Stimulated activated CD8-positive, alpha-beta memory T cell treated with anti-CD3 and anti-CD28 coated beads, Interleukin-2, amount 100 ng/mL, for 1 hour (primary cell): ENCODE results near the gene ZNF595.
"Not testable (repeated sequence)": the region's sequence is repeated elsewhere in the genome, so short reads cannot be mapped to it uniquely, and the experiment has no call there.

Source experiments
- DNase-seq, 2 donors: peaks; one replicate each; pipeline ENCODE4 v3.0.0-alpha.2; 2020; ENCODE audit warnings: low read depth in 2 of 2

Gene ZNF595

DNA sequence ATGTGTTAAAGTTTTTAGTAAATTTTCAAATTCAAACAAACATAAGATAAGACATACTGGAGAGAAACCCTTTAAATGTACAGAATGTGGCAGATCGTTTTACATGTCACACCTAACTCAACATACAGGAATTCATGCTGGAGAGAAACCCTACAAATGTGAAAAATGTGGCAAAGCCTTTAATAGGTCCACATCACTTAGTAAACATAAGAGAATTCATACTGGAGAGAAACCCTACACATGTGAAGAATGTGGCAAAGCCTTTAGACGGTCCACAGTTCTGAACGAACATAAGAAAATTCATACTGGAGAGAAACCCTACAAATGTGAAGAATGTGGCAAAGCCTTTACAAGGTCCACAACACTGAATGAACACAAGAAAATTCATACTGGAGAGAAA, 32.8 kb downstream of the ZNF595 start:
- DNase-seq = no peak

DNA sequence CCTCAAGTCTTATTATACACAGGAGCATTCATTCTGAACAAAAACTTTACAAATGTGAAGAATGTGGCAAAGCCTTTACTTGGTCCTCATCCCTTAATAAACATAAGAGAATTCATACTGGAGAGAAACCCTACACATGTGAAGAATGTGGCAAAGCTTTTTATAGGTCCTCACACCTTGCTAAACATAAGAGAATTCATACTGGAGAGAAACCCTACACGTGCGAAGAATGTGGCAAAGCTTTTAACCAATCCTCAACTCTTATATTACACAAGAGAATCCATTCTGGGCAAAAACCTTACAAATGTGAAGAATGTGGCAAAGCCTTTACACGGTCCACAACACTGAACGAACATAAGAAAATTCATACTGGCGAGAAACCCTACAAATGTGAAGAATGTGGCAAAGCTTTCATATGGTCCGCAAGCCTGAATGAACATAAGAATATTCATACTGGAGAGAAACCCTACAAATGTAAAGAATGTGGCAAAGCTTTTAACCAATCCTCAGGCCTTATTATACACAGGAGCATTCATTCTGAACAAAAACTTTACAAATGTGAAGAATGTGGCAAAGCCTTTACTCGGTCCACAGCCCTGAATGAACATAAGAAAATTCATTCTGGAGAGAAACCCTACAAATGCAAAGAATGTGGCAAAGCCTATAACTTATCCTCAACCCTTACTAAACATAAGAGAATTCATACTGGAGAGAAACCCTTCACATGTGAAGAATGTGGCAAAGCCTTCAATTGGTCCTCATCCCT, 33.6 kb downstream of the ZNF595 start:
- DNase-seq = not testable (repeated sequence)

DNA sequence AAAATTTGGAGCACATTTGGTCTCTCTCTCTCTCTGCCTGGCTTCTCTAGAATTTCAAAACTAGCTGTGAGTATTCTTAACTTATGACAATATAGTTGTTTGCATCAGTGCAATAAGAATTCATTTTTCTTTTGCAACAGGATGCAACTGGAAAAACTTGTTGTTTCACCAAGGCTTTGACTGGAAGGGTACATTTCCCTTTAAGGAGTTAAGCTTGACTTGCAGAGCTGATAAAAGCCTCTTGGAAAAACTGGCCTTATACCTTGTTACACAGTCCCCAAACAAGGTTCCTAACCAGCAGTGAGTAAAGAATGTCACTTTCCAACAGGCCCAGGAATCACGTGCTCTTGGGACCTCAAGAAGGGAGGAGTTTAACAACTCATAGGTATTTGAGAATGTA, 45.3 kb downstream of the ZNF595 start:
- DNase-seq = no peak

DNA sequence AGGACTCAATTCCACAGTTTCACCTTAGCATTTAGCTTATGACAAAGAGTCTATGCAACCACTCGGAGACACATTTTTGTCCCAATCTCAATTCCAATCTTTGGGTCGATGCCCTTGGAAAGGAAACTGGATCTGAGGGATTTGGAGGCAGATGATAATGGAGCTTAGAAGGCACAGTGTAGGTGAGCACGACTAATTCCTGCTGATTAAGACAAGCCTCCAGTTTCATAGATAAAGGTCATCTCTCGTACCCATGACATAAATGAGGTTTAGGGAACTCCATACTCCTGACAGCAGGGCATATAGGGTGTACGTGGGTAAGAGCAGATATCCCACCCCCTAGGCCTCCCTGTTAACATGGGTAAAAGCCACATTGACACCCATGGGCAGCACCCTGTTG, 46.7 kb downstream of the ZNF595 start:
- DNase-seq = no peak

DNA sequence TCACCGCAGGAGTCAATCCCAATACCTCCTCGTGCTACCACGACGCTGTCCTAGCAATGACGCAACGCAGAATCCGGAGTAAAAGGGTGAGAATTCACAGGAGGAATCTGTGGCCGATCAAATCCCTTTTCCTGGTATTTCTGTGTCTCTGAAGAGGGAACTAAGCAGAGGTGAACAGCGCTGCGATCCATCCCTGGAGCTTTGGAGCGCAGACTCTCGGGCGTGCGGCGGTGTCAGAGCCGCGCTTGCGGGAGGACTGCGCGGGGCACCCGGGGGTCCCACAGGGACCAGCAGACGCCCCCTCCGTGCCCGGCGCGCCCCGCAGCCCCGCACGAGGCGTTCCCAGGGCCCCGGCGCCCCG, 53.9 kb downstream of the ZNF595 start:
- DNase-seq = no peak

DNA sequence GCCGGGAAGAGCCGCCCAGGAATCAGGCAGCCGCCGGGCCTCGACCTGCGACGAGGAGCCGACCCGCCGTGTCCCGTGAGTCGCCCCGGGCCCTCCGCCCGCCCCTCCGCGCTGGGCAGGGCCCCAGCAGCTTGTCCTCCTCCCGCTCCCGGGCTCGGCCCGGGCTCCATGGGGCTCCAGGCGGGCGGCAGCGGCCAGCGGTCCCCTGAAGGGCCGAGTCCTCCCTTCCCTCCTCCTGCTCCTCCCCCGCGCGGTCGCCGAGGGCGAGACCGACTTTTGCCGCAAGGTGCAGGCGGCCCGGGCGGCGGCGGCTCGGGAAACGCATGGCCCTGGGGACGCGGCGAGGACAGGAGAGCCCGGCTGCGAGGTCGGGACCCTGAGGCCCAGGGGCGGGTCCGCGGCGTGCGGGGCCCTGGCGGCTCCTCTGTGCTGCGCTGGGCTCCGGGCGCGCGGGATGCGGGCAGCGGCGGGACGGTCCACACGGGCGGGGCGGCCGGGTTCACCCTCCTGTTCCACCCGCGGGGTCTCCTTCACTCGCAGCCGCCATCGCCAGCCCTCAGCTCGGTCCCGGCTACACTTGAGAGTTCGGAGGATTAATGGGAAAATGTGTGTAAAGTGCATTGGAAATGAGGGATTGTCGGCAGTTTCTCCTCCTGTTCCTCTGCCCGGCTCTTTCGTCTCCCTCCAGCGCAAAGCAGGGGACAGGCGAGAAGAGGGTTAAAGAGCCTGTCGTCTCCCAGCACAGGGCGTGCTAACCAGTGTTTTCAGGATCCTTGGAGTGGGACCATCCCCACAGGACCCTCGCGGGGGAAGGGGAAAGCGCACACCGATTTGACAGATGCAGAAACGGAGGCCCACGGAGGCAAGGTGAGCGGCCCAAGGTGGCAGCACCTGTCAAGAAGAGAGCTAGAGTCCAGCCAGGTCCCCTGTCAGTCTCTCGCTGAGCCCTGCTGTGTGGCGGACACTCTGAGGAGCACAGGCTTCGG, 54.6 kb downstream of the ZNF595 start:
- no peak for DNase-seq

DNA sequence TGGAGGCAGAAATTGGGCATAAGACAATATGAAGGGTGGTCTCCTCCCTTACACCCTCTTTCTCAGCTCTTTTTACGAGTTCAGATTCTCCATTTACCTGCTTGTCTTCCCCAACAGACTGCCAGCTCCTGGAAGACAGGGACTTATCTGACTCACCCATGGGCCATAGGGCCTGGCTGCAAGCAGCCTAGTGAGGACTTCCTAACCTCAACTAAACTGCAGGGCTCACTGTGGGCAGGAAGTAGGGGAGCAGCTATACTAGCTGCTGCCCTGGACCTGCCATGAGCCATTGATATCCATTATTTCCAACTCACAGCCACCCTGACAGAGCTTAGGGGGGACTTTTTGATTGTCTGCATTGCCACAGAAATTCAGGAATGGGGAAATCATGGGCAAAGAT, 59.6 kb downstream of the ZNF595 start:
- DNase-seq = no peak

DNA sequence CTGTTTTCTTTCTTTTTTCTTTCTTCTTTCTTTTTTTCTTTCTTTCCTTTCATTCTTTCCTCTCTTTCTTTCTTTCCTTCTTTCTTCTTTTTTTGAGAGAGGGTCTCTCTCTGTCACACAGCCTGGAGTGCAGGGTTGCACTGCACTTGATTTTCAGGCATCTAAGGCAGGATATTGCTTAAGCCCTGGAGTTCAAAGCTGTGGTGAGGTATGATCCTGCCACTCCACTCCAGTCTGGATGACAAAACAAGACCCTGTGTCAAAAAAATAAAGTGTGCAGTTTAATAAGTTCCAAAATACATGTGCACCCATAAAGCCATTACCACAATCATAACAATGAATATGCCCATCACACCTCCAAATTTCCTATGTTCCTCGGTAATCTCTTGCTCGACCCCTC, 60.6 kb downstream of the ZNF595 start:
- DNase-seq = no peak

DNA sequence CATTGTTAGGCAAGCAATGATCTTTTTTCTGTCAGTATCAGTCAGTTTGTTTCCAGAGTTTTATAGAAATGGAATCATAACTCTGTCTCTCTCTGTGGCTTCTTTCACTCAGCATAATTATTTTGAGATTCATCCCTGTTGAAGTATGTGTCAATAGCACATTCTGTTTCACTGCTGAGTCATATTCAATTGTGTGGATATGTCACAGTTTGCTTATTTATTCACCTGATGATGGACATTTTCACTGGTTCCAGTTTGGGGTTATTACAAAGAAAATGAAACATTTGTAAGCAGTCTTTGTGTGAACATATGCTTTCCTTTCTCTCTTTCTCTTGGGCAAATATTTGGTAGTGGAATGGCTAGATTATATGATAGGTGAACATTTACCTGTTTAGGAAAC, 61.0 kb downstream of the ZNF595 start:
- DNase-seq = no peak

DNA sequence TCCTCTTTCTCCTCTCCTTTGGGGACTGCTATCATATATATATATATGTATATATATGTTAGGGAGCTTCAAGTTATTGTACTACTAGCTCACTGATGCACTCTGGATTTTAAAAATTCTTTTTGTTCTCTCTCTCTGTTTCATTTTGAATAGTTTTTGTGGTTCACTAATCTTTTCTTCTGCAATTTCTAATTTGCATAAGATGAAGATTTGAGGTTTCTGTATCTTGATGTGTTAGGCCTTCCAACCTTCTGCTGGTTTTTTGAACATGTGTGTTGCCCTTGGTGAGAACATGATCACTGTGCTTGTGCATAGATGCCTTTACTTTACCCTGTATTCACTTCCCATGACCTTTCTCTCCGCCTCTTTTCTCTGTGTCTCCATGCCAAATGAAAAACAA, 63.4 kb downstream of the ZNF595 start:
- DNase-seq = no peak

DNA sequence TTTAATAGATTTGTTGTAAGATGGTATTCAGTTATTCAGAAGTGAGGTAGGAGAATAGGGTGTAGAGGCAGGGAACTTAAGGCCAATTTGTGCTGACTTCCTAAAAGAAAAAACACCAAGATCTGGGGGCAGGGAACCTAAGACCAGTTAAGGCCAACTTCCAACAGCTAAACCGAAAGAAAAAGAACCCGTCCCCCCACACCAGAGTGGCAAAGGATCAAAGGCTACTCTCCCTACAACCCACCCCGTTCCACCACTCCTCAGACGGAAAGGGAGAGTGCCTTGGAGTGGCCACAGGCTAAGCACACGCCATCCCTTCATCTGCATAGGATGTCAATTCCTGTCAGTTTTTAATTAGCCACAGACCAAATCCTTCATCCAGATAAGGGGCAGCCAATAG, 67.5 kb downstream of the ZNF595 start:
- no peak for DNase-seq

DNA sequence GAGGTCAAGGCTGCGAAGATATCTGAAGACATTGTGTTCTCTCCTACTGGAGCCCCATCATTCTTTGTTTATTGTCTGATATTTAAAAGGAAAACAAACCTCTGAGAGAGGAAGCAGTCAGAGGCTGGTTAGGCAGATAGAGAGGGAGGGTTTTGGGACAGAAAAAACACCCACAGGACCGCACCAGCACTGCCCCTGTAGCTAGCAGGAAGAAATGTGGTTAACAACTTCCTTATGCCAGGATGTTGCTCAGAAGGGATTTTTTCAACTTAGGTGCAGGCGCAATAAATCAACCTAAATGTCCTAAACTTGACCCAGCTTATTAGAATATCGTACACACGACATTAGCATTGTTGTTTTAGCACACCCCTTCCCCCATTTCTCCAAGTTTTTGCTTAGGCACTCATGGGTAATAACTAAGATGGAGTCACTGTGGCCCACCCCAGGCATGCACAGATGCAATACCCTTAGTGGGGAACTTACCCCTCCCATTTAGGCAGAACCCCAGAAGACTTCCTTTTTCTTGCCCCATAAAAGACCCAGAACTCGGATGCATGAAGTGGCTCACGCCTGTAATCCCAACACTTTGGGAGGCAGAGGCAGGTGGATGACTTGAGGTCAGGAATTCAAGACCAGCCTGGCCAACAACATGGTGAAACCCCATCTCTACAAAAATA, 68.4 kb downstream of the ZNF595 start:
- peak in 1 of 2 donors; percentile 11 for DNase-seq

DNA sequence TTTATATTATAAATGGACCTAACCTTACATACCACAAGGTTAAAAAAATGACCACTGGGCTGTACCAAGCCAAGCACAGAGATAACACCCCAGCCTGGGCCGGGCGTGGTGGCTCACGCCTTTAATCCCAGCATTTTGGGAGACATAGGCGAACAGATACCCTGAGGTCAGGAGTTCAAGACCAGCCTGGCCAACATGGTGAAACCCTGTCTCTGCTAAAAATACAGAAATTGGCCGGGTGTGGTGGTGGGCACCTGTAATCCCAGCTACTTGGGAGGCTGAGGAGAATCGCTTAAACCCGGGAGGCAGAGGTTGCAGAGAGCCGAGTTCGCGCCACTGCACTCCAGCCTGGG, 70.8 kb downstream of the ZNF595 start:
- DNase-seq = not testable (repeated sequence)

DNA sequence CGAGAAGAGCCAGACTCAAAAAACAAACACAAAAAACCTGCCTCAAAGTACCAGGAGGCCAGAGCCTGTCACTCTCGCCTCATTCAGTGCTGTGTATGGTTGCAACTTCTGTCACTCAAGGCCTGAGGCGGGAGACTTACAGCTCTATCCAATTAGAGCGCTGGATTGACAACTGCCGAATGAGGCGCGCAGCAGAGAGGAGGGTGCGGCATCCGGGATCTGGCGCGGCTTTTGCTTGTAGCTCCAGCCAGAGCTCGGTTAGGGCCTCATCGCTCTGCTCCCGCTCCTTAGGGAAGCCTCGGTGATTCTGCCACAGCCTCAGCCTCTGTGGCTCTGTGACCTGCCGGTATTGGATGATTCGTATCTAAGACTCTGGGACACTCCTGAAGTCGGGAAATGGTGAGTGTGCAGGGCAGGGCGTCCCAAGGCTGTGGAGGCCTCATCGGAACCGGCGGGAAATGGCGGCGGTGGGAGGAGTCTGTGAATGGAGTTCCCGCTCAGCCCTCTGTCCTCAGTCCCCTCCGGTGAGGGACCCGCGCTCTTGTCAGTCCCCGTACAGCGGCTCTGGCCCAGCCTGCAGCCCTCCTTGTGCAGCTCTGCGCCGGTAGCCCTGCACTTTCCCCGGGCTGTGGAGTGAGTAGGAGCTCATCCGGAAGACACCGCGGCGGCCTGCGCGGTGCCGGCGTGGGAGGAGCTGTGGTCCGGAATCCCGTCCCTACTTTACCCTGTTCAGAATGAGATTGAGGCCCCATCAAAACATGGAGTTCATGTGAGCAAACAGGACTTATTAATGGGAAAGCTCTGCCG, 71.4 kb downstream of the ZNF595 start, which contains the start of gene ZNF718:
ZNF718 (plus strand) TSS at position 227 of the 807 bp plus-strand sequence; CDS start at position 397, 170 bp downstream.
- peak; percentile 79 for DNase-seq

DNA sequence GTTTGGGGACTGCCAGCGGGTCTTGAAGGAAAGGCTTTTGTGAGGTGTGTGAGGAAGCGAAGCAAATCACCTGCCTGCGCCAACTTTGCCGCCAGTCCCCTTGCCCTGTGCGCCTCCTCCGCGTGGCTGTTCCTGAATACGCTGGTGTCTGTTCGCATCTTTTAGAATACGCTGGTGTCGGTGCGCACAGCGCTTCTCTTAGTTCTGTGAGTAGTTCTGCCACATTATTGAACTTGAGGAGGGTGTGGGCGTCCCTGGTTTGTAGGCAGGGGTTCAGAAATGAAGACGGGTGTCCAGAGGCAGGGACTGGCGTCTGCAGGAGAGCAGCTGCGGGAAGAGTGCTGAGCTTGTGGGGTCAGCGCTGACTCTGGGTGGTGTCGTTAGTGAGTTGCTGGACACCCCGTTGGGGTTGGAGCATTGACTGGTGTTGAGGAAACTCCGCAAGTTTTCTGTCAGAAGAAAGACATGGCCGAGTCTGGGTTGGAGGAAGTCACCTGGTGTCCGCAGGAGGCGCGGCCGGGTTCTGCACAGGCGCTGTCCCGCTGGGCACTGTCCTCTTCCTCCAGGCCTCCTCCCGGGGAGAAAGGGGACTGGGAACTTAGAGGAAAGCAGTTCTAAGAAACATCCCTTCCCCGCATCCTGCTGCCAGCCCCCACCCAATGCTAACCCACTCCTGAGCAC, 72.1 kb downstream of the ZNF595 start:
- DNase-seq = no peak

DNA sequence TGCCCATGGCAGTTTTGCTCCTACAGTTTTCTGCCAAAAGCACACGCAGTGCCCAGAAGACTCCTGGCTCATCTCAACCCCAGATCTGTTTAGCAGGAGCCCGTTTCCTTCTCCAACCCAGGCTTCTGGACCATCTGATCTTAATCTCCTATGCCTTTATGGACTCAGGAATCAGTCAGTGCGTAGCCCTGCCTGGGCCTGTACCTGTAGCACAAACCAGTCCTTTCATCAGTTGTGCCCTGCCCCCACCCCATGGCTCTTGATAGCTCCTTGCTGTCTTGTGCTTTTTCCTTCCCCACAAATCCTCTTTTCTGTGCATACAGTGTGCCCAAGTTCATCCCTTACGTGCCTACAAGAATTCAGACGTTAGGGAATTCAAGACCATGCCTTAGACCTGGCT, 72.7 kb downstream of the ZNF595 start:
- DNase-seq = no peak

DNA sequence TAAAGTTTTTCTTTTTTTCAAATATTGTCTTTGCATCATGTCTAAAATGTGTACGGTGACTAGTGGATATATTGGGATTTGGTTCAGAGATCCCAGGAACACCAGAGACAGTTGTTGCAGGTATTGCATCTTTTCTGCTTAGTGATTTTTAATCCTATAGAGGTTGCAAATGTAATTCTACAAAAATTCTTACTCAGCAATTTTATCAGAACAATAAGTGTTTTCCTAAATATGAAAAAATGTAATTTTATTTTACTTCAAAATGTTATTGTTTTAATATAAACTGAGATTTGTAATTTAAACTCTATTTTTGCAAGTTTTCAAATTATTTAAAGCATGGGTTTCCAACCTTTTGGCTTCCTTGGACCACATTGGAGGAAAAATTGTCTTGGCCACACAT, 79.4 kb downstream of the ZNF595 start:
- no peak for DNase-seq
